GM04503 (cell line): ENCODE measurements around the gene ARHGAP27.
"Not testable (repeated sequence)": the region's sequence is repeated elsewhere in the genome, so short reads cannot be mapped to it uniquely, and the experiment has no call there.

ENCODE experiments used
- DNase-seq: peaks from one replicate; pipeline ENCODE4 v3.0.0-alpha.2; 2012; ENCODE audit warnings: low read depth

The ARHGAP27 gene

GRCh38 chr17:45445901-45446743, 13.5 kb upstream of the ARHGAP27 start:
- DNase-seq, result not testable (repeated sequence)

- DNase-seq, result not testable (repeated sequence)
Observed at GRCh38 chr17:45444856-45445820, 12.5 kb upstream of the ARHGAP27 start.

GRCh38 chr17:45444301-45444700, 11.6 kb upstream of the ARHGAP27 start:
- not testable (repeated sequence) for DNase-seq

- not testable (repeated sequence) for DNase-seq
Observed at GRCh38 chr17:45443371-45444260, 10.9 kb upstream of the ARHGAP27 start.

- DNase-seq, result no peak
Observed at GRCh38 chr17:45441526-45442310, 9.0 kb upstream of the ARHGAP27 start.

GRCh38 chr17:45440839-45441515, 8.3 kb upstream of the ARHGAP27 start:
- not testable (repeated sequence) for DNase-seq

GRCh38 chr17:45440161-45440778, 7.6 kb upstream of the ARHGAP27 start:
- no peak for DNase-seq

GRCh38 chr17:45438931-45439610, 6.4 kb upstream of the ARHGAP27 start:
- no peak for DNase-seq

GRCh38 chr17:45437465-45438283, 5.0 kb upstream of the ARHGAP27 start:
- no peak for DNase-seq

GRCh38 chr17:45436625-45437464, 4.2 kb upstream of the ARHGAP27 start:
- no peak for DNase-seq

- DNase-seq, result no peak
Observed at GRCh38 chr17:45436161-45436560, 3.5 kb upstream of the ARHGAP27 start.

GRCh38 chr17:45435481-45435880, 2.8 kb upstream of the ARHGAP27 start:
- no peak for DNase-seq

- no peak for DNase-seq
Observed at GRCh38 chr17:45433159-45433535, 477 bp upstream of the ARHGAP27 start.

GRCh38 chr17:45431531-45432404, 902 bp downstream of the ARHGAP27 start:
- no peak for DNase-seq

GRCh38 chr17:45430738-45431530, 1.7 kb downstream of the ARHGAP27 start:
- no peak for DNase-seq
